Osteoblast (primary cell): Measurements from ENCODE around the gene SLC26A1. TPM values are rescaled to one million over a fixed set of nuclear protein-coding genes. Genes with fewer than 3 reads are reported as not detected.

Experiments used
- DNase-seq: peaks from one replicate; pipeline ENCODE4 v3.0.0; 2011; ENCODE audit warnings: low spot score, mixed read lengths; ENCODE audit not compliant: insufficient read length; ENCODE audit errors: missing footprints
- H2AFZ ChIP-seq: 2 replicates; pipeline ENCODE4 v1.6.0; 2011; ENCODE audit warnings: mild to moderate bottlenecking, low read length
- H3K27ac ChIP-seq: 2 replicates; pipeline ENCODE4 v1.5.1; 2011; ENCODE audit warnings: mild to moderate bottlenecking, low read depth, low read length, moderate library complexity
- H3K27me3 ChIP-seq: 2 replicates; pipeline ENCODE4 v1.6.0; 2012; ENCODE audit warnings: mild to moderate bottlenecking, control low read depth, inconsistent platforms, low read length, moderate library complexity; ENCODE audit not compliant: insufficient read depth
- H3K36me3 ChIP-seq: 2 replicates; pipeline ENCODE4 v1.5.1; 2011; ENCODE audit warnings: mild to moderate bottlenecking, low read length, control low read depth, moderate library complexity; ENCODE audit not compliant: insufficient read depth
- H3K4me1 ChIP-seq: 2 replicates; pipeline ENCODE4 v1.5.1; 2011; ENCODE audit warnings: mild to moderate bottlenecking, low read length, control low read depth, moderate library complexity; ENCODE audit not compliant: insufficient read depth
- H3K4me2 ChIP-seq: 2 replicates; pipeline ENCODE4 v1.6.0; 2011; ENCODE audit warnings: mild to moderate bottlenecking, low read length; ENCODE audit not compliant: insufficient read depth
- H3K4me3 ChIP-seq: fragments of 200-600 bp; sonication (generic); 3 replicates; pipeline ENCODE4 v1.5.1; 2012; ENCODE audit warnings: mild to moderate bottlenecking, low read length, inconsistent platforms; ENCODE audit not compliant: insufficient read depth
- H3K79me2 ChIP-seq: 2 replicates; pipeline ENCODE4 v1.6.0; 2012; ENCODE audit warnings: mild to moderate bottlenecking, low read length, control low read depth, inconsistent platforms; ENCODE audit not compliant: insufficient read depth
- H3K9me3 ChIP-seq: 2 replicates; pipeline ENCODE4 v1.5.1; 2011; ENCODE audit warnings: low read depth, low read length, control low read depth
- H4K20me1 ChIP-seq: 2 replicates; pipeline ENCODE4 v1.6.0; 2012; ENCODE audit warnings: mild to moderate bottlenecking, low read length, control low read depth; ENCODE audit not compliant: insufficient read depth
- total RNA-seq: library from RNA; depleted of rRNA; stranded (reverse); fragments of >200 nt; gene quantifications from 2 replicates; pipeline ENCODE4 v1.2.3, GENCODE V29; 2012
- TF ChIP-seq, protein P1 (sequence below): IDR thresholded peaks from 2 replicates; pipeline ENCODE4 v1.5.1; 2011; ENCODE audit warnings: mild to moderate bottlenecking, low read depth, low read length, moderate library complexity; ENCODE audit errors: extremely low read depth

Gene SLC26A1
- total RNA-seq, 1 donor = 0.36 TPM

DNA sequence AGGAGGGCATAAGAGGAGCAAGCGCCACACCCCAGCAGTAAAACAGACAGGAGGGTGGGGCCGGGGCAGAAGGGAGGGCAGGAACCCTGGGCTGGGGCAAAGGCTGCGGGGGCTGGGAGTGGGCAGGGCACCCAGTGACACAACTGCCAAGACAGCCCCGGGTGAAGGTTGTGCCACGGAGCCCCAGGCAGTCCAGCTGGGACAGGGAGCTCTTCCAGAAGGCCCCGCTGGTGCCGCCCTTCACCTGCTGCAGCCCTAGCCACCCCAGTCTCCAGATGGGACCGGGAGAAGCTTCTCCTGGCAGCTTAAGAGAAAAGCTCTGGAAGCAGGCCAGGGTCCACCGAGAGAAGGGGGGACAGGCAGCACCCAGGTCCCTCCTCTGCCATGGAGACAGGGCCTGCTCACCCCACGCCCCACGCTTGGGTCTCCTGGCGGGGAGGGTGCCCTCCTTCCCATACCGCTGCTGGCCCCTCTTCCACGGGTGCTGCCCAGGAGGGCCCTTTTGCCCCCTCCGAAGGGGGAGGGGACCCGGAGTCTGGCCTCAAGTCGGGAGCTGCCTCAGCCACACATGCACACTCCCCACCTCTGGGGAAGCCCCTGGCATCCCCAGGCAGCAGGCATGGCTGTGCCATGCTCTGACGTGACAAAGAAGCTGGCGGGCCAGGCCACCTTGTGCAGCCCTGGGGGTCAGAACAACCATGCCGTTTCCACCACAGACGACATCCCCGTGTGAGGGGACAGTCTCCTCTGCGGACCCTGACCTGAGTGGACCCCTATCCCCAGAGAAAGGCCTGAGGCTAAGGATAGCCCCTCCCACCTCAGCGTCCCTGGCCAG is 21.3 kb downstream of the SLC26A1 start:
- peaks cover 30% of the 10 kb centered on the region for H4K20me1 ChIP-seq
- H3K4me1 ChIP-seq = peaks cover 9% of the 10 kb centered on the region
- H3K36me3 ChIP-seq = no peaks in the 10 kb centered on the region
- no peaks in the 10 kb centered on the region for H3K9me3 ChIP-seq
- H3K79me2 ChIP-seq = peaks cover 21% of the 10 kb centered on the region
- H3K4me2 ChIP-seq = peak overlapping the region; percentile 89
- TF ChIP-seq, protein P1, sequence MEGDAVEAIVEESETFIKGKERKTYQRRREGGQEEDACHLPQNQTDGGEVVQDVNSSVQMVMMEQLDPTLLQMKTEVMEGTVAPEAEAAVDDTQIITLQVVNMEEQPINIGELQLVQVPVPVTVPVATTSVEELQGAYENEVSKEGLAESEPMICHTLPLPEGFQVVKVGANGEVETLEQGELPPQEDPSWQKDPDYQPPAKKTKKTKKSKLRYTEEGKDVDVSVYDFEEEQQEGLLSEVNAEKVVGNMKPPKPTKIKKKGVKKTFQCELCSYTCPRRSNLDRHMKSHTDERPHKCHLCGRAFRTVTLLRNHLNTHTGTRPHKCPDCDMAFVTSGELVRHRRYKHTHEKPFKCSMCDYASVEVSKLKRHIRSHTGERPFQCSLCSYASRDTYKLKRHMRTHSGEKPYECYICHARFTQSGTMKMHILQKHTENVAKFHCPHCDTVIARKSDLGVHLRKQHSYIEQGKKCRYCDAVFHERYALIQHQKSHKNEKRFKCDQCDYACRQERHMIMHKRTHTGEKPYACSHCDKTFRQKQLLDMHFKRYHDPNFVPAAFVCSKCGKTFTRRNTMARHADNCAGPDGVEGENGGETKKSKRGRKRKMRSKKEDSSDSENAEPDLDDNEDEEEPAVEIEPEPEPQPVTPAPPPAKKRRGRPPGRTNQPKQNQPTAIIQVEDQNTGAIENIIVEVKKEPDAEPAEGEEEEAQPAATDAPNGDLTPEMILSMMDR = no peak
- no peak overlapping the region for H2AFZ ChIP-seq
- no peak for DNase-seq
- H3K27ac ChIP-seq = no peak overlapping the region
- no peaks in the 10 kb centered on the region for H3K27me3 ChIP-seq
- peak overlapping the region; percentile 80 for H3K4me3 ChIP-seq

DNA sequence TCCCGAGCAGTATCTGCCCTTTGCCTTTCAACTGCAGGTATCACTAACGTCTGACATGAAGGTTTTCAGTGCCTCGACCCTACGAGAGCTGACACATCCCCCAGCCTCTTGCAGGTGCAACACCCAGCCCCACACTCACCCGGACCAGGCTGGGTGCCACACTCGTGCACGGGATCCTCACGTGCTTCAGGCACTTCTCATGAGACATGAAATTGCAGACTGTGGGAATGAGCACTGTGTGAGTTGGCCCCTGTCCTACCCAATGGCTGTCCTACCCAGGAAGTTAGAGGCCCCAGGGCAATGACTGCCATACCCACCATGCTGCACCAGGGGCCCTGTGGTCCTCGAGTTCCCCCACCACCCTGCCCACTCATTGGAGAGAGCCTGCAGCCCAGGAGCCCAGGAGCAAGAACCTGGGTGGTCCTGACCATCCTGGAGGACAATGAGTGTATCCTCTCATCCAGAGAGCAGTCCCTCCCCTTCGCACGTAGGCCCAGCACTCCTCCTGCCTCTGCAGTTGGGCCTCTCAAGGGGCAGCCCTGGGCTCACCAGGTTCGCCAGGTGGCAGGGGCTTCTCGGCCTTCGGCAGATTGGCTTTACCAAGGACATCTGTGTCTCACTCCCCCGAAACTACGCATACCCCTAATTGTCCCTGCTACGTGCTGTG is 22.2 kb downstream of the SLC26A1 start:
- H3K27me3 ChIP-seq = no peaks in the 10 kb centered on the region
- H4K20me1 ChIP-seq = peaks cover 30% of the 10 kb centered on the region
- no peak overlapping the region for H3K4me2 ChIP-seq
- H3K36me3 ChIP-seq = no peaks in the 10 kb centered on the region
- peaks cover 9% of the 10 kb centered on the region for H3K4me1 ChIP-seq
- no peaks in the 10 kb centered on the region for H3K9me3 ChIP-seq
- TF ChIP-seq, protein P1 = no peak
- no peak overlapping the region for H3K27ac ChIP-seq
- no peak overlapping the region for H3K4me3 ChIP-seq
- H2AFZ ChIP-seq = no peak overlapping the region
- peak; percentile 93 for DNase-seq
- H3K79me2 ChIP-seq = peaks cover 21% of the 10 kb centered on the region

DNA sequence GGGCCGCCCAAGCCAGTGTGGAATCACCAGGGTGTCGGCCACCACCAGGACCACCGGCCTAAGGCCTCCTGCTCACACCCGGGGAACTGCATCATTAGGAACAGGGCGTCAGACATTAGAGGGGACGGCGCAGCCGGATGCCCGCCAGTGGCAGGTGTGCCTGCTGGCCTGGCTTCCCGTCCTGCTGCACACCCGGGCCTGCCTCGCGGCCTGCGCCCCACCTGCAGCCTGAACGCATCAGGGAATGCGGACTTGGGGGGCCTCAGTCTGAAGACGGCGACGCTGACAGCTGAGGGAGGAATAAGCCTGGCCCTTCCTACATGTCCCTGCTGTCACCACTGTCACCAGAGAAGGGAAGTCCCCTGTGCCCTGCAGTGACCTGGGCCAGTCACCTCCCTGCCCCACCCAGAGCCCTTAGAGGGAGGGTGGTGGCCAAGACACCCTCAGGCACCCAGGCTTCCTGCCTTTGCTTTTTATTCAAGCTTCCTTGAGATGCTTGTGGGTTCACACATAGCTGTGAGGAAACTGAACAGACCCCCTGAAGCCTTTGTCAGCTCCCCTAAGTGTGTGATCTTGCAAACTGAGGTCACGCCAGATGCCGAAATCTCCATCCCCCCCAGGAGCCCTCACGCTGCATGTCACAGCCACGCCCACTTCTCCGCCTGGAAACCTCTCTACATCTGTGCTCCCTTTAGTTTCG is 23.0 kb downstream of the SLC26A1 start:
- H4K20me1 ChIP-seq = peaks cover 30% of the 10 kb centered on the region
- no peaks in the 10 kb centered on the region for H3K9me3 ChIP-seq
- no peak overlapping the region for H3K27ac ChIP-seq
- no peaks in the 10 kb centered on the region for H3K27me3 ChIP-seq
- H2AFZ ChIP-seq = no peak overlapping the region
- peaks cover 21% of the 10 kb centered on the region for H3K79me2 ChIP-seq
- H3K36me3 ChIP-seq = peaks cover 6% of the 10 kb centered on the region
- H3K4me2 ChIP-seq = no peak overlapping the region
- DNase-seq = peak; percentile 88
- no peak overlapping the region for H3K4me3 ChIP-seq
- TF ChIP-seq, protein P1 = no peak
- H3K4me1 ChIP-seq = peaks cover 9% of the 10 kb centered on the region
